ENCODE results near the gene PRR20G.

DNA sequence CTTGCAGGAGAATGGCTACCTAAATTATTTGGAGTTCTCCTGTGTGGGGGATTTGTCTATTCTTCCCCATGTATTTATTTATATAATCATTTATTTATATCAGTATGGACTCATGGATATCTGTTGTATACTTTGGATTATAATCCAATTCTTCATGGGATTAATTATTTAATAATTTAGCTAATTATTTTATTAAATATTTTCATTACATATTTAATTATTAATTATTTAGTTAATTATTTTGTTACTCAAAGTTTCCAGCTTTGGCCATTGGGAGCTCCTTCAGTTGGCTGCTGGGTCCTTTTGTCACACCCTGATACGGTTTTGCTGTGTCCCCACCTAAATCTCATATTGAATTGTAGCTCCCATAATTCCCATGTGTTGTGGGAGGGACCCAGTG is 3.3 kb upstream of the PRR20G start:
- TF ChIP-seq EZH2 (IDR thresholded peaks at IDR 0.05) (no peak), EZH2phosphoT487 (IDR thresholded peaks at IDR 0.05) (no peak)
- TF ChIP-seq, protein P1, sequence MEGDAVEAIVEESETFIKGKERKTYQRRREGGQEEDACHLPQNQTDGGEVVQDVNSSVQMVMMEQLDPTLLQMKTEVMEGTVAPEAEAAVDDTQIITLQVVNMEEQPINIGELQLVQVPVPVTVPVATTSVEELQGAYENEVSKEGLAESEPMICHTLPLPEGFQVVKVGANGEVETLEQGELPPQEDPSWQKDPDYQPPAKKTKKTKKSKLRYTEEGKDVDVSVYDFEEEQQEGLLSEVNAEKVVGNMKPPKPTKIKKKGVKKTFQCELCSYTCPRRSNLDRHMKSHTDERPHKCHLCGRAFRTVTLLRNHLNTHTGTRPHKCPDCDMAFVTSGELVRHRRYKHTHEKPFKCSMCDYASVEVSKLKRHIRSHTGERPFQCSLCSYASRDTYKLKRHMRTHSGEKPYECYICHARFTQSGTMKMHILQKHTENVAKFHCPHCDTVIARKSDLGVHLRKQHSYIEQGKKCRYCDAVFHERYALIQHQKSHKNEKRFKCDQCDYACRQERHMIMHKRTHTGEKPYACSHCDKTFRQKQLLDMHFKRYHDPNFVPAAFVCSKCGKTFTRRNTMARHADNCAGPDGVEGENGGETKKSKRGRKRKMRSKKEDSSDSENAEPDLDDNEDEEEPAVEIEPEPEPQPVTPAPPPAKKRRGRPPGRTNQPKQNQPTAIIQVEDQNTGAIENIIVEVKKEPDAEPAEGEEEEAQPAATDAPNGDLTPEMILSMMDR (IDR thresholded peaks at IDR 0.05): no peak
